ENCODE results near the gene CAMK1D. TPM values are rescaled to one million over a fixed set of nuclear protein-coding genes. Genes with fewer than 3 reads are reported as not detected.

Gene CAMK1D
- polyA plus RNA-seq, 1 experiment: 1.1 TPM

GRCh38 chr10:12873172-12873571 is 523.8 kb downstream of the CAMK1D start:
- DNase-seq (ENCODE audit: low read depth): no peak
- TF ChIP-seq CTCF (IDR thresholded peaks at IDR 0.05; ENCODE audit: insufficient read depth, low read depth, low read length): no peak
- ChIA-PET CTCF (no interaction called here), POLR2A (no interaction called here)
- Histone ChIP-seq H3K36me3 (ENCODE audit: control insufficient read depth, insufficient read depth, low read length) (no peaks in the 10 kb centered on the region), H3K4me3 (ENCODE audit: low read depth, low read length) (no peak overlapping the region), H3K27me3 (ENCODE audit: control insufficient read depth, insufficient read depth, low read length) (no peaks in the 10 kb centered on the region)

DNA sequence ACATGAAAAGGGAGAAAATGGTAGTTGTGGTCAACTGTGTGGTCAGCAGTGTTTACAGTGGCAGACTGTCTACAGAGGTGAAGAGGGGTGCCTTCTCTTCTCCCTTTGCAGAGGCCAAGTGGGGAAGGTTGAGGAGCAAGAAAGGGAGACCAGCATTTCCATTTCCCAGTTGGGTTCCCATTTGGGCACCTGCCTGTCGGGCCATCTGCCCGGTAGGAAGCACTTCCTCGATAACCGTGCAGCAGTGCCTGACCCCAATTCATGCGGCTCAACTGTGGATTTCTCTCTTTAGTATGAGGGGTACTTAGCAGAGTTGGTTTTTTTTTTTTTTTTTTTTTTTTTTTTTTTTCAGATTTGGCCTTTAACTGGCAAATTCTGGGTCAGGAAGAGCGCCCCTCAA is 525.2 kb downstream of the CAMK1D start:
- no peaks in the 10 kb centered on the region for H3K36me3 ChIP-seq (ENCODE audit: control insufficient read depth, insufficient read depth, low read length)
- no peak for DNase-seq (ENCODE audit: low read depth)
- CTCF ChIA-PET: no interaction called here
- no peak overlapping the region for H3K4me3 ChIP-seq (ENCODE audit: low read depth, low read length)
- POLR2A ChIA-PET: no interaction called here
- no peak for TF ChIP-seq CTCF (IDR thresholded peaks at IDR 0.05; ENCODE audit: insufficient read depth, low read depth, low read length)
- no peaks in the 10 kb centered on the region for H3K27me3 ChIP-seq (ENCODE audit: control insufficient read depth, insufficient read depth, low read length)

DNA sequence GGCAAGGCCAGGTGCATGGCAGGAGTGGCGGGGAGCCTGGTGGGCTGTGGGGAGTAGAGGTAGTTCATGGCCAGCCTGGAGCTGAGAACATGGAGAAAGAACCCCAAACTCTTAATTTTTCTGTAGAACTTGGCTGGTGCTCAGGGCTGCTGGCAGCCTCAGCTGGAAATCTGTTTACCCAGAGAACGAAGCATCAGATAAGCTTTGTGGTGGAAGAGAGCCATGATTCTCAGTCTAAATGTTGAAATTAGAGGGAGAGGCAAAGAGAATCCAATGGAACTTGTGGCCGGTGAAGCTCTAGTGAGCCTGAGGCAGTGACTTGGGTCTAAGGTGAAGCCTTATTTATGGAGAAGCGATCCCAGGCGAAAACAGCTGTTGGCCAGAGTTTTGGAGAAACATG is 525.8 kb downstream of the CAMK1D start:
- ChIA-PET CTCF (no interaction called here), POLR2A (no interaction called here)
- Histone ChIP-seq H3K4me3 (ENCODE audit: low read depth, low read length) (no peak overlapping the region), H3K36me3 (ENCODE audit: control insufficient read depth, insufficient read depth, low read length) (no peaks in the 10 kb centered on the region), H3K27me3 (ENCODE audit: control insufficient read depth, insufficient read depth, low read length) (no peaks in the 10 kb centered on the region)
- TF ChIP-seq CTCF (IDR thresholded peaks at IDR 0.05; ENCODE audit: insufficient read depth, low read depth, low read length): no peak
- no peak for DNase-seq (ENCODE audit: low read depth)

DNA sequence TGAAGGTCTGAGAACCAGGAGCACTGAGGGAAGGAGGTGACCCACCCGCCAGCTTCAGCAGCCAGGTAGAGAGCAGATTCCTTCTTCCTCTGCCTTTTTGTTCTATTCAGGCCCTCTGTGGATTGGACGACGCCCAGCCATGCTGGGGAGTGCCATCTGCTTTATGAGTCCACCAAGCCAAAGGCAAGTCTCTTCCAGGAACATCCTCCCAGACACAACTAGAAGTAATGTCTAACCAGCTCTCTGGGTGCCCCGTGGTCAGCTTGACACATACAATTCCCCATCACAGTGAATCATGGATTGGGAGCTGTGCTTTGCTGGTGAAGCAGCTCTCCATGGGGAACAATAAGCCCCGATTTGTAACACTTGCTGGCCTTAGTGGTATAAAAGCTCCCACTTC is 526.9 kb downstream of the CAMK1D start:
- TF ChIP-seq CTCF (IDR thresholded peaks at IDR 0.05; ENCODE audit: insufficient read depth, low read depth, low read length): no peak
- H3K27me3 ChIP-seq (ENCODE audit: control insufficient read depth, insufficient read depth, low read length): no peaks in the 10 kb centered on the region
- H3K36me3 ChIP-seq (ENCODE audit: control insufficient read depth, insufficient read depth, low read length): no peaks in the 10 kb centered on the region
- ChIA-PET POLR2A (no interaction called here), CTCF (no interaction called here)
- no peak for DNase-seq (ENCODE audit: low read depth)
- H3K4me3 ChIP-seq (ENCODE audit: low read depth, low read length): no peak overlapping the region

DNA sequence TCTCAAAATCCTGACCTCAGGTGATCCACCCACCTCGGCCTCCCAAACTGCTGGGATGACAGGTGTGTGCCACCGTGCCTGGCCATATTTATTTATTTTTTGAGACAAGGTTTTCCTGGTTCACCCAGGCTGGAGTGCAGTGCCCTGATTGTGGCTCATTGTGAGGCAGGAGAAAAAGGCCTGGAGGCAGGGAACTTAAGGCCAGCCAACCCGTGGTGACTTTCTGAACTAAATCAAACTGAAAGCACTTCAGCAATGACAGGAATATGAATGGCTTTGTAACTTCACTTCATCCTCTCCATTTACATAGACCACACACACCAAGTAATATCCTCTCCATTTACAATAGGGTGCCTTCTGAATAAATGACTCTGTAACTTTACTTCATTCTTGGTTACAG is 527.8 kb downstream of the CAMK1D start:
- ChIA-PET POLR2A (no interaction called here), CTCF (no interaction called here)
- Histone ChIP-seq H3K4me3 (ENCODE audit: low read depth, low read length) (no peak overlapping the region), H3K36me3 (ENCODE audit: control insufficient read depth, insufficient read depth, low read length) (no peaks in the 10 kb centered on the region), H3K27me3 (ENCODE audit: control insufficient read depth, insufficient read depth, low read length) (no peaks in the 10 kb centered on the region)
- no peak for DNase-seq (ENCODE audit: low read depth)
- TF ChIP-seq CTCF (IDR thresholded peaks at IDR 0.05; ENCODE audit: insufficient read depth, low read depth, low read length): no peak
